ENCODE results near the gene MSI2.
"Not testable (repeated sequence)": the region's sequence is repeated elsewhere in the genome, so short reads cannot be mapped to it uniquely, and the experiment has no call there.

MSI2 gene

DNA sequence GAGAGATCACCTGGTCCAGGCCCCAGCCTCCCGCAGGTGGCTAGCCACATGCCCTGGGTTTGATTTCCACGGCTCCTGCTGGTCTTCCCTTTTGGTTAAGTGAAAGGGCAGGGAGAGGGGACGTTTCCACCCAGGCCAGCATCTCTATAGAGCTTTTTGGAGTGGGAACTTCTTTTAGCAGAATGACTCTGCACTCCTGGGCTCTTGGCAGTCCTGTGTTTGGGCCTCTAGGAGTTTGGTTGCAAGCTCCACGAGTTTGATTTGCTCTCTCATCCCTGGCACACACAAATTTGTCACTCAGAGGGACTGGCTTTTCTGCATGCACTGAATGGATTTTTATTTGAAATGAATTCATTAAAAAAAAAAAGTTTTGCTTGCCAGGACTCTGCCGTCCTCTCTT, 32.8 kb downstream of the MSI2 start:
- no peak for DNase-seq (ENCODE audit: low read depth in 3 of 3, low spot score in 1 of 3)

DNA sequence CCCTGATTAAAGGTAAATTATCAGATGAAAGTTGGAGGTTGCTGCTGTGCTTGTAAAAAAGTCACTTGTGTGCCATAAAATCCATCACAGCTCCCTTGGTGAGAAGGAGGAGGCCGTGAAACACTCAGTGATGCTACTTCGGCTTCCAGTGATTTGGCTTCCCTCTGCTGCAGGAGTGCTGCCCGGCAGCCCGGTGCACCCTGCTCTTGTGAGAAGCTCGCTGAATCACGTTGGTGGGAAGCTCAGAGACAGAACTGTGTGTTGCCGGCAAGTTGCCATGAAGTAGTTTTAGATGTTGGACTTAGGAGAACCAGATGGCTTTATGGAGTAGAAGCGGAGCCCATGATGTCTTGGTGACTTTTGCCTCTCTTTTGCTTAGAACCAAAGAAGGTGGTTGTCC, 33.3 kb downstream of the MSI2 start:
- no peak for DNase-seq (ENCODE audit: low read depth in 3 of 3, low spot score in 1 of 3)

DNA sequence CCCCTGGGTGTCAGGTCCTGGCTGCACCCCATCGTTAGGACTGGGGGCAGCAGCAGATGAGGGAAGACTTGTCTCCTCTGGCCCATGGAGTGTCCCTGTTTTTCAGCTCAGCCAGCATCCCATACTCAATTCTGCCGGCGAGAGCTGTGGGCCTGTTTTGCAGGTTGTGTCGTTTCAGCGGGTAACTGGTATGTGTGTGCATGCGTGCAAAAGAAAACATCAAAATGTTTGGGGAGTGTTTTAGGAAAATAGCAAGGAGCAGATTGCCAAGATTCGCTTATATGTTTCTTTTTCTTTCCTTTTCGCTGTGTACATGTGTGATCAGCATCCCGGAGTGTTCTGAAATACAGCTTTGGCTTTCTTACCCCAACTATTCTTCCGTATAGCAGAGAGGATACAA, 34.7 kb downstream of the MSI2 start:
- no peak for DNase-seq (ENCODE audit: low read depth in 3 of 3, low spot score in 1 of 3)

DNA sequence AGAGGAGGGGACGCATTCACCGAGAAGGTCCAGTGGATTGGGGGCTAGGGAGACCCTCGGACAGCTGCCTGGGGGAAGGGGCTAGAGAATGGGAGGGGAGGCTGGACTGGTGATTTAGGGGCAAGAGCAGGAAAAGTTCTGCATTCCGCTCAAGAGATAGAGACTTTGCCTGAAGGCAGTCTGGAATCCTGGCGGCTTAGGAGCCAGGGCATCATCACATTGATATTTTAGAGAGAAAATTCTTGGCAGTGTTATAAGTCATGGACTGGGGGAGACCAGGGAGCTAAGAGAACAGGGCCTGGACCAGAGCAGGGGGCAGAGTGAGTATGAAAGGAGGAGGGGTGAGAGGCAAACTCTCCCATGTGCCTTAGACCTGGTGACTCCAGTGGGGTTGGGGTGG, 35.8 kb downstream of the MSI2 start:
- DNase-seq (ENCODE audit: low read depth in 3 of 3, low spot score in 1 of 3) = no peak

DNA sequence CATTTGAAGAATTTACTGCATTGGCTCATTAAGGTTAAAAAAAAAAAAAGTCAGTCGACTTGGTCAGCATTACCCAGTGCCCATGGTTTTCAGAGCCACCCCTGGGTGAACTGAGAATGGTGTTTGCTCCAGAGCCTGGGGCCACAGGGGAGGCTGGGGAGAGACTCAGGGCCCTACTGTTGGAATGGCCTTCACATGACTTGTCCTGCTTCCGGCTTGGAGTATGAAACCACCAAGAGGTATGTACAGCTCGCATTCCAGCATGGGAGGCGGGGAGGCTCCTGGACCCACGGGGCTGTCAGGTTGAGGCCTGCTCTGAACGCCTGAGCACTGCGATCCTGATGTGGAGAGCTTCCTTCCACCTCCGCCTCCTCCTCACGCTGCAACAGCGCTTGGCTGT, 36.8 kb downstream of the MSI2 start:
- no peak for DNase-seq (ENCODE audit: low read depth in 3 of 3, low spot score in 1 of 3)

DNA sequence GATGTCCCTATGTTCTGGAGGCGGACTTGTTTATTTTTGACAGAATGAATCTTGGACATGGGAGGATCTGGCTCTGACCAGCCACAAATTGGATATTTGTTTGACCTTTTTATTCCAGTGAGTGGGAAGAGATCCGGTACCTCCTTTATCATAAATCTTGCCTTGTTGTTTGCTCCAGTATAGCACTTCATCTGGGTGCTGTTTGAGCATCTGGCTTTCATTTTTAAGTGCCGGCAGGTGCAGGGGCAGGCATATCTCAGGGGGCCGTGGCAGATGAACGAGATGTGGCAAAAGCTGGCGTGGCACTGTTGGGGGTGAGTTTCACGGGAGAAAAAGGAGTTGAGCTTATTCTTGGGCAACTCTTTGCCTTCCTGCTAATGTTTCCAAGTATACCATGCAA, 37.8 kb downstream of the MSI2 start:
- DNase-seq (ENCODE audit: low read depth in 3 of 3, low spot score in 1 of 3) = no peak

DNA sequence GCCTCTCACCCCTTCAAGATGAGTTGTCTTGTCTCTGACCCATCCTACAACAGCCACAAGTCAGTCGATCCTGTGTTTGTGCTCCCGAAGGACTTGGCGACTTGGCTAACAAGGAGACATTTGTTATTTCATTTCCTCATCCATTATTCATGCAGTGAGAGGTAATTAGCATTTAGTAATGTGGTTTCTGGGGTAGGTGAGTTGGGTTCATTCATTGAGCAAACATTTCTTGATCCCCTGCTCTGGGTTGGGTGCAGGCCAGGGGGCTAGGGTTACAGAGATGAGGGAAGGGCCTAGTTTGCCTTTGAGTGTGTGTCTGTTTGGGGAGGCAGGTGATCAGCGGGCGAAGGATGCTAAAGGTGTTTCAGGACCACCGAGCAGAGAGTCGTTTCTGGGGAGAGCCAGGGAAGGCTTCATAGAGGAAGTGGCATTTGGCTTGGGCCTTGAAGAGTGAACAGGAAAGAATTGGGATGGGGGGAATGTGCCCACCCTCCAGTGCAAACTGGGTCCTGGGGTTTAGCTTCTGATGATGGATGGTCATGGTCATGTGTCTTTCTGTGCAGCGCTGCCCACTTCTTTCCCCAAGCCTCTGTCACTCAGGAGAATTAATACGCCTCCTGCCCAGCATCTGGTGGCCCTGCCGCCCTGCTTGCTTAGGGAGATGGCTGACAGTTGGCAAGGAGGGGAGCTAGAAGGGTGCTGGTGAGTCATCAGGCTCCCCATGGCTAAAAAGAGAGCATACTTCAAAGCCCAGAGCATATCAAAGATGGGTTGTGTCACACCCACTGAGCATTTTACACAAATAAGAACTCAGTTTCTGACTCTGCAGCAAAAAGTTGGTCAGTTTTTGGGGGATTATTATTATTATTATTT, 38.5 kb downstream of the MSI2 start:
- peak in 1 of 3 donors; percentile 28 for DNase-seq (ENCODE audit: low read depth in 3 of 3, low spot score in 1 of 3)

DNA sequence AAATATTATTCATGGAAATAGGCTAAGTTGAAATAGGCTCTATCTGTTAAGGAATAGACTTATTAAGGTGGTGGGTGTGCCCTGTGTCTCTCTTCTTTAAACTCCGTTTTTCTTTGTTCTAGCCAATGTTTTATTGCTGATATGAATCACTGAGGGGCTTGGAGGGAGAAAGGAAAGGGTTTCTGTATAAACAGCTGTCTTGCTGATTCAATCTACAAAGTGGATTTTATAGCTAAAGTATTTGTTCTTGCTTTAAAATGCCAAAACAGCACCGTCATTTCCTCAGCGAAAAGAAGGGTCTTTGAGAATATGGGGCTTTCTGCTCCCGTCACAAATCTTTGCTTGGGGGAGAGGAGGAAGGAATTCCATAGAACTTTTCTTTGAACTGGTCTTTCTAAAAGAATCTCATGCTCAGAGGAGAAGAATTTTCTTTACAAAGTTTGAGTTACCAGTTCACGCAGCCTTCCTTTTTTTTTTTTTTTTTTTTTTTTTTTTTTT, 39.3 kb downstream of the MSI2 start:
- no peak for DNase-seq (ENCODE audit: low read depth in 3 of 3, low spot score in 1 of 3)

DNA sequence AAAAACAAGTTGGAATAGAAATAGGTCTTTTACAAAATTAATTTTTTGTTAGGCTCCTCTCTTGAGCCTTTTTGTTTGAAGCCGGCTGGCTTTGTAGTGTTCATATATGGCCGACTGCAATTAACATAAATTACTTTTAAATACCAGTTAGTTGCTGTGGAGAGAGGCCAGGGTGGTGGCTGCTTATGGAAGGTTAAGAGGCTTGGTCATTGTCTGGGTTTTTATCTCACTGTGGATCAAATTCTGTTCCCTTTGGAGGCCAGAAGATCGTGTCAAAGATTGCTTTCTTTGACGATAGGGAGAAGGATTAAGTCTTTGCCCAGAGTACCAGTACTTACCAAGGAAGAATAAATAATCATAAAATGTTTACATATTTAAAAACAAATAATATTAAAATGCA, 39.9 kb downstream of the MSI2 start:
- DNase-seq (ENCODE audit: low read depth in 3 of 3, low spot score in 1 of 3) = no peak

DNA sequence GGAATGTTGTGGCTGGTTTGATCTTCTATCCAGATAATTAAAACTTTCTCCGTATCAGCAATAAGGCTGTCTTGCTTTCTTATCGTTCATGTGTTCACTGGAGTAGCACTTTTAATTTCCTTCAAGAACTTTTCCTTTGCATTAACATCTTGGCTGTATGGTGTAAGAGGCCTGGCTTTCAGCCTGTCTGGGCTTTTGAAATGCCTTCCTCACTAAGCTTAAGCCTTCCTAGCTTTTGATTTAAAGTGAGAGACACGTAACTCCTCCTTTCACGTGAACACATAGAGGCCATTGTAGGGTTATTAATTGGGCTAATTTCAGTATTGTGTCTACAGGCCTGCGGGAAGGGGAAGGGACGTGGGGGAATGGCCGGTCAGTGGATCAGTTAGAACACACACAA, 42.9 kb downstream of the MSI2 start:
- DNase-seq (ENCODE audit: low read depth in 3 of 3, low spot score in 1 of 3) = no peak

DNA sequence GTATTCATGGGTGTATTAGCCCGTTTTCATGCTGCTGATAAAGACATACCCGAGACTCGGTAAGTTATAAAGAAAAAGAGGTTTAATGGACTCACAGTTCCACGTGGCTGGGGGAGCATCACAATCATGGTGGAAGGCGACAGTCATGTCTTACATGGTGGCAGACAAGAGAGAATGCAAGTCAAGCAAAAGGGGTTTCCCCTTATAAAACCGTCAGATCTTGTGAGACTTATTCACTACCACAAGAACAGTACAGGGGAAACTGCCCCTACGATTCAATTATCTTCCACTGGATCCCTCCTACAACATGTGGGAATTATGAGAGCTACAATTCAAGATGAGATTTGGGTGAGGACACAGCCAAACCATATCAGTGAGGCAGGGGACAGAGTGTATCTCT, 44.3 kb downstream of the MSI2 start:
- not testable (repeated sequence) for DNase-seq (ENCODE audit: low read depth in 3 of 3, low spot score in 1 of 3)

DNA sequence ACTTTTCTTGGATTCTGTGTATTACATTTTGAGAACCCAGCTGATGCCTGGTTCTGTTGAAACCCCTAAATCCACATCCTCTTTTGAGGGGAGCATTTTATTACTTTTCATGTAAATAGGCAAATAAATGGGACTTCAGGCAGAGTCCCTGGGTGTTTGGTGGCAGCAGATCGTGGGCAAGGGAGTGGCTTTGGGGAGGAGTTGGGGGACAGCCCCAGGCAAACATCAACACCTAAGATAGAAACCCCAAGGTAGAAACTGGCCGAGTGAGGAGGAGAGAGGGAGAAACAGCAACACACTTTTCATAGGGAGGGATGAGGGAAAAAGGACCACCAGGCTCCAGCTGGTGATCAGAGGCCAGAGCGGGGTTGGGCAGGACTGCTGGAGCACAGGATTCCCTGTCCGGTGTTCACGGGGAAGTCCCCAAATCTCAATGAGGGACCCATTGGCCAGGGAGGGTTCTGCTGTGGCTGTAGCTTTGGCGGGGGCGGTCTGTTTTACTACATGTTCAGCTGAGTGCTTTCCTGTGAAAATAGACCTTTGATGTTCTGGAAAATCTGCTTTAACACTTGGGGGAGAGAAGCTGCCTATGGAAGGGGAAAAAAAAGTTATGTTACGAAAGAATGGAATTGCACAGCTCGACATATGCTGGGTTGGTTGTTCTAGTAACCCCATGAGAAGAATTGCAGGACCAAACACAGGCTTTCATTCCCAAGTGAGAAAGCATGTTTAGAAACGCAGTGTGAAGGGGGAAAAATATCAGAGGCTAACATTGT, 46.6 kb downstream of the MSI2 start:
- no peak for DNase-seq (ENCODE audit: low read depth in 3 of 3, low spot score in 1 of 3)

DNA sequence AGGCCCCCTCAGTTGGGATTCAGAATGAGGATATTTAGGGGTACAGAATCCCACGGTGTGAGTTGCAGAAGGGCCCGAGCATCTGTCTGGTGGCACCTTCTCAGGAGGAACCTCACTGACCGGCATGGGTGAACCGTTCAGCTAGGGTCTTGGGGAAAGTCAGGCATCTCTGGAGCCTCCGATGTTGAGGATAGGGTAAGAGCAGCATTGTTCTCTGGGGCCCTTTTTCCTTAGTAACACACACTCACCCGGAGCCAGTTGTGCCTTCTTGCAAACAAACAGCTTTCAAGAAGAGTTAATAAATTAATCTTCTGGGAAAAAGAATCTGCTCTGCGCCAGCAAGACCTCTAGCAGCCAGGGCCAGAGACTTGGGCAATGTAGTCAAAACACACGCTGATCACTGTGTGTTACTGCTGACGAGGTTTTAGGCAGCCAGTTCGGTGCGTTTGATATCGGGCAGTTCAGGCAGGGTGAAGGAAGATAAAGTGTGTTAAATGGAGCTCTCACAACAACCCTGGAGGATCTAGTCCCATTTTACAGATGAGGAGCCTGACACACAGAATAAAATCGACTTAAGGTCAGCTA, 48.9 kb downstream of the MSI2 start:
- no peak for DNase-seq (ENCODE audit: low read depth in 3 of 3, low spot score in 1 of 3)

DNA sequence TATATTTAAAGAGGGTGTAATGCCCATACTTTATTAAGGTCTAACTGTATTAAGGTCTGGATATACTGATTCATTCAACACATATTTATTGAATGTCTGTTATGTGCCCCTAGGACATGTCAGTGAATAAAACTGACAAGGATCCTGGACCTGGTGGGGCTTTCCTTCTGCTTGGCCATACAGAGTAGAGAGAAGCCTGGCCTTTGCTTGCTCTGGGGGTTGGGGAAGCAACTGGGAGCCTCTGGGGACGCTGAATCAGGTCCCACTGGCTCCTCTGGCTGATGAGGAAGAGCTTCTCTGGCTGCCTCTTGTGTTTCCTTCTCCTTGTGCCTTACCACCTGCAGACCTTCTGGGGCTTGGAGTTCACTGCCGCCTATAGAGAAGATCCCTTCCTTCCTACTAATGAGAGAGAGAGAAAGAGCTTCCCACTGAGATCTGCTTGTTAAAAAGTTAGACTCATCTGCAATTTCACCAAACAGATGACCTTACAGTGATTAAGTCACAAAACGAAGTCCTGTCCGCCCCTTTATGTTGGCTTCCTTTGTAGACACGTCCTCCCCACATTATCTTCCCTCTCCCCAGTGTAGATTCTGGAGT, 49.7 kb downstream of the MSI2 start:
- no peak for DNase-seq (ENCODE audit: low read depth in 3 of 3, low spot score in 1 of 3)

DNA sequence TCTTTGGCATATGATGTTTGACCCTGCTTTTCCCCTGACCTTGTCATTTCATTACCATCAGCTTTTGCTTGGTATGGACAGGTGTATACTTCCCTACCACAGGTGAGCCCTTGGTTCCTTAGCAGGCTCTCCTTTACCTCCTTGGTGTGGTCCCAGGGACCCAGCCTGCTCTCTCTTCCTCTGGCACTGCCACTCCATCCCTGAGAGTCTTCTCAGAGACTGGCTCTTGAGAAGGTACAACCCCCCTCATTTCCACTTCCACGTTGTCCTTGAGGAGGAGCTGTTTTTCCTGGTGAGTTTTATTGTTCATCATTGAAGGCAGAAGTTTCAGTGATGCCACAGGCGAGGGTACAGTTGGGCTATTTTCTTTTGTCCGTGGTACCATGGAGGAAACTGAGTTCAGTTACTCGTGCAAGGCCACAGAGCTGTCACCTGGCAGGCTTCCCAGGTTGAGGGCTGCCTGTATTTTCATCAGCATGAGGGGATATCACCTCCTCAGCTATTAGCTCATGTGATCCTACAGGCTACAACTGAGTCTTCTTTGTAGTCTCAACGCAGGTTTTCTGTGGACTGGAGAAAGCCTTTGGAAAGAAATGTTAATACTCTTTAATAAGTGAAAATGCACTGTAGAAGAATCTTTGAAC, 52.3 kb downstream of the MSI2 start:
- no peak for DNase-seq (ENCODE audit: low read depth in 3 of 3, low spot score in 1 of 3)

DNA sequence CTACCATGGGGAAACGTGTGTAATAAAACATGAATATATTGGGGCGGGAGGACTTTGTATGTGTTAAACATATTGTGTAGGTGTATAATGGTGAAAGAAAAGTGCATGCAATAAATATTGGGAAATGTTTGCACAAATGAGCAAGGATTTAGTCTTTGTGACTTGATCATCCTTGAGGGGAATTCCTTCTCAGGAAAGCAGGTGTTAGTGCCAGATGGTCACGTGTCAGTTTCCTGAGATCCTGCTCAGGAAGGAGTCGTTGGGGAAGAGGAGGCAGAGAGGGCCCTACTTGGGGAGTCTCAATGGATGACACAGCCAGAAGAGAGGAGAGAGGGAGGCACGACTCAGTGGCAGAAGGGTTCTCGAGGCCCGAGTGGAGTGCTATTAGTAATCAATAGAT, 53.2 kb downstream of the MSI2 start:
- no peak for DNase-seq (ENCODE audit: low read depth in 3 of 3, low spot score in 1 of 3)

DNA sequence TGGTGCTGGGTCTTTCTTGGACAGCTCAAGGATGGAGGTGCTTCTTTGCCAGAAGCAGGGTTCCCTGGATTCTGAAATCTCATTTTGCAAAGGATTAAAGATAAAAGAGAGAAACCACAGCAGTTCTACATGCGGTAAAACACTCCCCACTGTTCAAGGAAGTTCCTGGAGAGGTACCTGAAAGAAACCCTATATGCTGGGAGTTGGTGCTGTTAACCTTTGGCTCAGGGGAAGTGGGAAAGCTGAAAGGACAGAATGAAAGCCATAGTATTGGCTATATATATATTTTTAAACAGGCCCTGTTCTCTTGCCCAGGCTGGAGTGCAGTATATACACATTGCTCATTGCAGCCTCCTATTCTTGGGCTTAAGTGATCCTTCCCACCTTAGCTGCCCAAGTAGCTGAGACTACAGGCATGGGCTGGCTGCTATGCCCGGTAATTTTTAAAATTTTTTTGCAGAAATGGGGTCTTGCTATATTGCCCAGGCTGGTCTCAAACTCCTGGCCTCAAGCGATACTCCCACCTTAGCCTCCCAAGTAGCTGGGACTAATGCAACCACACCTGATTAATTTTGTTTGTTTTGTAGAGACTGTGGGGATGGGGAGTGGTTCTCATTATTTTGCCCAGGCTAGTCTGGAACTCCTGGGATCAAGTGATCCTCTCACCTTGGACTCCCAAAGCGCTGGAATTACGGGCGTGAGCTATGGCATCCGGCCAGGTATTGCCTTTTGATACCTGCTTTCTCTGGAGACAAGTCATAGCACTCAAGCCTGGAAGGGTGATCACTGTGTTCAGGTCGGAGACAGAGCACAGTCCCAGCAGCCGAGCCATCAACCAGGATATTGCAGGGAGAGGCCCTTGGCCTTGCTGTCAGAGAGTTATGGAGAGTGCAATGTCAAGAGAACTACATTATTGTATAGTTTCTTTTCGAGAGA, 55.2 kb downstream of the MSI2 start:
- DNase-seq (ENCODE audit: low read depth in 3 of 3, low spot score in 1 of 3) = no peak

DNA sequence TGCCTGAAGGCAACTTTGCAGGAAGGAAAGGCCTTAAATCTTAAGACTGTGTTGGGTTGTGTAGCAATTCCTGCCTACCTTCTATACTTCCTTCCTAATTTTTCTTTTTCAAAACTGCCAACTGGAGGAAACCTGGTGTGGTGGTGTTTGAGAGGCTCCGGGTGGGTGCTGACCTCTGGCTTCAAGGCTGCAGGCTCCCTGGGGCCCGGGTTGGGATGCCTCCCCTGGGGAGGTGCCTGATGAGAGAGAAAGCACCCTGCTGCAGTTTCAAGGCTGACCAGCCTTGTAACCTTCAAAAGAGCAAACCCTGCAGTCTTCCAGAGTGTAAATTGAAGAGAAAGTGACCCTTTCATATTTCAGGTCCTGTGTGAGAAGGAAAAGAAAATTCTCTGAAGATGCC, 55.9 kb downstream of the MSI2 start:
- no peak for DNase-seq (ENCODE audit: low read depth in 3 of 3, low spot score in 1 of 3)

DNA sequence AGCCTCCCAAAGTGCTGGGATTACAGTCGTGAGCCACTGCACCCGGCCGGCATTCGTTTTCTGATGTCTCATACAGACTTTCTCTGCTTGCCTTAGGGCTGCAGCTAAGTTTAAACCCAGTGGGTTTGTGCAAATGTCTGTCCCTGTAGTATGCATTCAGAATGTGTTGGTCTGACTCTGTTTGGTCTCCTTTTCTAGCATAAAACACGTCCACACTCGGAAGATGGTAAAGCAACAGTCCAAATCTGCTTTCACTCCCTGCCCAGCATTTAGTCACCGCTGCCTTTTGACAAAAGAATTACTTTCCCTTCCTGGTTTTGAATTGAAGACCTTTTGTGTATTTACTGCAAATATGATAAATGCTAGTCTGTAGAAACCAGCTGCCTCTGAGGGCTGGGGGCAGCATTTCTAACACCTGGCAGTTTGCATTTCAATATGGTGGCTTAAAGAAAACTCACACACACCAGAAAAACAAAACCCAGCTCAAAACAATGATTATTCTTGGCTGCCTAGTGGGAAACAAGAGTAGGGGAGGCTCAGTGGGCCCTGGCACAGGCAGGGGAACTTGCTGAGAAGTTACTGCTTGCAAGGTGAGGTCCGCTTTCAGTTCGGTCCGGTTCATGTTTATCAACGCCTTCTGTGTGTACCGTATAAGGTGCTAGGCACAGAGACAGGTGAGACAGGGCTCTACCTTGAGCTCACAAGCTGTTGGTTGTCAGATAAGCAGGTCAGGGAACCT, 56.9 kb downstream of the MSI2 start:
- no peak for DNase-seq (ENCODE audit: low read depth in 3 of 3, low spot score in 1 of 3)

Measured in stimulated activated CD4-positive, alpha-beta T cell treated with anti-CD3 and anti-CD28 coated beads, TNF-alpha, amount 100 ng/mL, for 1 hour (primary cell).